Kidney capillary endothelial cell (primary cell): ENCODE data around the gene HERC2.

Experiments
- DNase-seq: peaks from one replicate; pipeline ENCODE4 v3.0.0-alpha.2; 2018; ENCODE audit warnings: low spot score

HERC2 gene

GRCh38 chr15:28097656-28098359, 224.2 kb downstream of the HERC2 start:
- no peak for DNase-seq

GRCh38 chr15:28096670-28097431, 225.1 kb downstream of the HERC2 start:
- DNase-seq: no peak

- DNase-seq: no peak
These were observed 225.6 kb downstream of the HERC2 start for GRCh38 chr15:28096411-28096669.

- DNase-seq: no peak
These were observed 227.1 kb downstream of the HERC2 start for GRCh38 chr15:28094732-28095521.

- no peak for DNase-seq
These were observed 228.0 kb downstream of the HERC2 start for GRCh38 chr15:28093752-28094535.

DNA sequence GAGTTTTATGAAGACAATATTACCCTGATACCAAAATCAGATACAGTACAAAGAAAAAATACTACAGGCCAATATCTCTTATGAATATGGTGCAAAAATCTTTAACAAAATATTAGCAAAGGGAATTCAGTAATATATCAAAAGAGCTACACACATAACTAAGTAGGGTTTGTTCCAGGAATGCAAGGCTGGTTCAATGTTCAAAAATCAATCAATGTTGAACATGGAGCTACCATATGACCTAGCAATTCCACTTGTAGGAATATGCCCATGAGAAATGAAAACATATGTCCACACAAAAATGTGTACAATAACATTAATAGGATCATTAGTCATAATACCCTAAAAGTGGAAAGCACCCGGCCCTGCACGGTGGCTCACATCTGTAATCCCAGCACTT, 230.7 kb downstream of the HERC2 start:
- DNase-seq: no peak

- DNase-seq: peak; percentile 54
These were observed 235.7 kb downstream of the HERC2 start for GRCh38 chr15:28086175-28086703.

DNA sequence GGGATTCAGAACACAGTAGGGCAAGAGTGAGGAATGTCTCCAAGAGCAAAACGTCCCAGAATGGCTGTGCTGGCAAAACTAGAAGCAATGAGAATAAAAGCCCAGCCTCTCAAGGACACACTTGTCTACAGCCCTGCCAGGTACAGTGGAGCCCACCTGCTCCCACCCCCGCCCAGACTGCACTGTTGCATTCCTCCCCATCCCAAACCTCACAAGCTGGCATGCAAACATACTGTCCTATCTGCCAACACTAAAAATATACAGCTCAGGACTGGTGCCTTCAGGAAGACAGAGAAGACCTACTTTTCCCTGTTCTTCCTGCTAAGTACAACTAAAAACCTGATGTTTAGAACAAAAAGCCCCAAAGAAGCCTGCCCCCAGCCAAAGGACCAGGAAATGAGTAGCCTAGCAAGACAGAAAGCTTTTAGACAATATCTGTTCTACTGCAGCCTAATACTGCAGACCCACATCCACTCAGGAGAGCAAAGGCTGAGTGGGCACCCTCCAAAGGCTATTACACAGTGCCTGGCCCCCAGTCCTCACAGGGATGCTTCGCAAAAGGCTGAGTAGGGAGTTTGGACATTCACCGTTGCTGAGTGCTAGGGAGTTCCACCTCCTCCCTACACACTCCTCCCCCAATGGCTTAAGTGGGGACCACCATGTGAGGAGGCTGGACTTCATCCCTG, 236.3 kb downstream of the HERC2 start:
- DNase-seq: no peak

DNA sequence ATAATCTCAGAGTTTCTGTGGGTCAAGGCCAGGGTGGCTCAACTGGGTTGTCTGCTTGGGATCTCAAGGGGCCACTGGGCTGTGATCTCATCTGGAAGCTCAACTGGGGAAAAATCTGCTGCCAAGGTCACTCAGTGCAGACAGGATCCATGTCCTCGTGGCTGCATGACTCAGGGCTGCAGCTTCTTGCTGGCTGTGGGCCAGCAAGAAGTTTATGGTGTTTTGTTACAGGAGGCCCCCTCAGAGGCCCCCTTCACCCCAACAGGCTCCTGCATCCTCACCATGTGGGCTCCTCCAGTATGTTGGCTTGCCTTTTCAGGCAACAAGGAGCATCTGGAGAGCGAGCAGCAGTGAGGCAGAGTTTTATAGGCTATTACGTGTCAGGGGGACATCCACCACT, 237.4 kb downstream of the HERC2 start:
- no peak for DNase-seq

- DNase-seq: no peak
These were observed 238.9 kb downstream of the HERC2 start for GRCh38 chr15:28082891-28083684.

GRCh38 chr15:28081594-28081993, 240.4 kb downstream of the HERC2 start:
- DNase-seq: no peak

DNA sequence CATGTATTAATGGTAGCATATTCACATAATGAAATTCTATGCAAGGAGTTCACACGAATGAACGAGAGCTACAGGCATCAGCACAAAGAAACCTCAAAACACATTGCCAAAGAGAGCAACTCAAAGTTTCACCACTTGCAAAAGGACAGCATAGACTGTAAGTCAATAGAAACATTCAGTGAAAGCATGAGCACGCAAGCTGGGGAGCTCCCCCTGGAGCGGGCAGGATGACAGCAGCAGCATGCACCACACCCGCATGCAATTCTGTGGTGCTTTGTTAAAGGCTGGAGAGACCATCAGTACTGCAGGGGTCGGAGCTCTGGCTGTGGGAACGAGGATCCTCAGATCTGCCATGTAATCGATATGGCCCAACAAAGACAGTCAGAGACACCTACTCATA, 241.6 kb downstream of the HERC2 start:
- no peak for DNase-seq

- DNase-seq: no peak
These were observed 242.5 kb downstream of the HERC2 start for GRCh38 chr15:28079313-28079969.

DNA sequence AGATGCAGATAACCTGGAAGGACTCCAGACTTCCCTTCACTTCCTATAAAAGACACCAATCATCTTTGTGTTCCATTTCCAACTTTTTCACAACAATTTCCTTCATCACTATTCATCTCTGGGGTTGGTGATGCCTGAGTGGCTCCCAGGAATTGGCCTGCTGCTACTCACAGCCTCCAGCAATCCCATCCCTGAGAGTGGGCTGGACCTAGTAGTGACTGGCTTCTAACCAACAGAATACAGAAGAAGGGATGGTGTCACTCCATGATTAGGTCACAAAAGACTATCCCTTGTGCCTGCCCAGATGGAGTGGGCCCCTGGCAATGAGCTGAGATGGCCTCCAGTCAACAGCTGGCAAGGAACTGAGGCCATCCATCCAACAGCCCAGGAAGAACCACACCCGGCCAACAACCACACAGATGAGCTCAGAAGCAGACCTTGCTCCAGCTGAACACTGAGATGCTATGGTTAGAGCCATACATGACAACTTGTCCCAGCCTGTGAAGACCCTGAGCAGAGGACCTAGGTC, 243.7 kb downstream of the HERC2 start:
- no peak for DNase-seq

- no peak for DNase-seq
These were observed 246.4 kb downstream of the HERC2 start for GRCh38 chr15:28075573-28075972.

DNA sequence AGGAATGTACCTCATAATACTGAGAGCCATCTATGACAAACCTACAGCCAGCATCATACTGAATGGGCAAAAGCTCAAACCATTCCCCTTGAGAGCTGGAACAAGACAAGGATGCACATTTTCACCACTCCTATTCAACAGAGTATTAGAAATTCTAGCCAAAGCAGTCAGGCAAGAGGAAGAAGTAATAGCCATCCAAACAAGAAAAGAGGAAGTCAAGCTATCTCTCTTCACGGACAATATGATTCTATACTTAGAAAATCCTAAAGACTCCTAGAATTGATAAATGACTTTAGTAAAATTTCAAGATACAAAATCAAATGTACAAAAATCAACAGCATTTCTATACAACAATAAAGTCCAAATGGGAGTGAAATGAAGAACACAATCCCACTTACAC, 253.0 kb downstream of the HERC2 start:
- no peak for DNase-seq

DNA sequence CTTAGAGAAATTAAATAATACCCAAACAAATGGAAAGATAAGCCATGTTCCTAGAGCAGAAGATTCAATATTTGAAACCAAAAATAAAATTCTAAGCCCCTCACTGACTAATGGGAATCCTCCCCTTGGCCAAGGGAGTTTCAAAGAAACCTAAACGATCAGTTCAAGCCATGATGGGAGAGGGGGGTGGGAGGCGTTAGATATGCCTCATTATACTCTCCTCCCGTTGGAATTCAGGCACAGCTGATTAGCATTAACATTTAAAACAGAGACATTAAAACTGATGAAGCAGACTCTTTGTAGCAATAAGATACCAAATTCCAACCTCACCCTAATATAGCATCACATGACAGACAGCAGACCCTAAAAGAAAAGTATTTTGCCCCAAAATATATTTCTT, 255.7 kb downstream of the HERC2 start:
- no peak for DNase-seq
